GM19035 (cell line): ENCODE measurements around the gene TXNRD2.

ENCODE experiments used
- ATAC-seq: cut with Tn5 transposase; IDR thresholded peaks from one replicate; pipeline ENCODE4 v1.9.1; 2021; ENCODE audit not compliant: unreplicated experiment

Gene TXNRD2

DNA sequence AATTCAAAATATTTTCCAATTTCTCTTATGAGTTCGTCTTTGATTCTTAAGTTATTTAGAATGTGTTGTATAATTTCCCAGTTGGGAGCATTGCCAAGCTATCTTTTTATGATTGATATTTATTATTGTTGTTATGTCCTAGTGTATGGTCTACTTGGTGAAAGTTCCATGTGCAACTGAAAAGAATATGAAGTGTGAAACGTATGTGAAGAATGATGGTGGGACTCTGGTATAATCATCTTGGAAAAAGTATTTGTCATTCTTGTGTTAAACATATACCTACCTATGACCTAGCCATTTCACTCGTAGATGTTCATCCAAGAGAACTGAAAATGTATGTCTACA is 75.0 kb downstream of the TXNRD2 start:
- no peak for ATAC-seq

DNA sequence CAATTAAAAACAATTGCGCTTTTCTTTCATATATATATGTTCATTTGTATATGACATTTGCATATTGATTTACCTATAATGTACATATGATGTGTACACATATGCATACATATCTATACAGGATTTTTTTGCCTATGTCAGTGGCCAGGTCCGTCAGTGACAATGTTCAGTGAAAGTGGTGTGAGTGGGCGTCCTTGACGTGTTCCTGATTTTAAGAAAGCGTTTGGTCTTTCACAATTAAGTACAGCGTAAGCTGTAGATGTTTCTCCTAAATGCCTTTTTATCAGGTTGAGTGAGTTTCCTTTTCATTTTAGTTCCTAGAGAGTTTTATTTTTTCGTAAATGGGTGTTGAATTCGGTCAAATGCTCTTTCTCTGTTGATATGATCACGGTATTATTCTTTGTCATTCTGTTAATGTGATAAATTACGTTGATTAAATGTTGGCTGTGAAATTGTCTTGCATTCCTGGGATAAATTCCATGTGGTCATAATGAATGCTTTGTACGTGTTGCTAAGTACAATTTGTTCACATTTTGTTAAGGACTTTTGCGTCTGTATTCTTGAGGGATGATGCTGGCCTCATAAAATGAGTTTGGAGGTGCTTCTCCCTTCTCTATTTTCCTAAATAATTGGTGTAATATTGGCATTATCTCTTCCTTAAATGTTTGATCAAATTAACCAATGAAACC is 76.3 kb downstream of the TXNRD2 start:
- ATAC-seq: no peak

DNA sequence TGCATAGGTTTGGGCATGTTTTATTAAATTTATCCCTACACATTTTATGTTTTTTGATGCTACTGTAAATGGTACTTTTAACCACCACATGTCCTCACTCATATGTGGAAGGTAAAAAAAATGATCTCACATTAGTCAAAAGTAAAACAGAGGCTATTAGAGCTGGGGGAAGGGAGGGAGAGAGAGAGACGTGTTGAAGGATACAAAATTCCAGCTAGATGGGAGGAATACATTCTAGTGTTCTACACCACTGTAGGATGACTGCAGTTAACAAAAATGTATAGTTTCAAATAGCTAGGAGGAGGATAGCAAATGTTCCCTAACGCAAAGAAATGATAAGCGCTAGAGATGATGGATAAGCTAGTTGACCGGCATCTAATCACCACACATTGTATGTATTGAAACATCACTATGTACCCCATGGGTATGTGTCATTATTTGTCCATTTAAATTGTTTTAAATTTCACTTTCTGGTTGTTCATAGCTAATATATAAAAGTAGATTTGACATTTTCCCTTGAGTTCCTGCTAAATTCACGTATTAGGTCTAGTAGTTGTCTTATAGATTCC is 77.0 kb downstream of the TXNRD2 start:
- no peak for ATAC-seq

DNA sequence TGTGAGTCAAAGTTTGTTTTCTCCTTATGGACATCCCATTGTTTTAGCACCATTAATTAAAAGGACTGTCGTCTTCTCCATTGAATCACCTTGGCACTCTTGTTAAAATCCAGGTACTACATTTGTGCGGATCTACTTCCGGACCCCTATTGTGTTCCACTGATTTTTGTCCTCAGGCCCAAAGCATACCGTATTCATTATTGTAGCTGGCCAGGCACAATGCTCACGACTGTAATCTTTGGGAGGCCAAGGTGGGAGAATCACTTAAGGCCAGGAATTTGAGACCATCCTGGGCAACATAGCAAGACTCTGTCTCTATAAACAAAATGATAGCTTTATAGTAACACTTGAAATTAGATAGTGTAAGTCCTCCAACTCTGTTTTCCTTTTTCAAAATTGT is 78.0 kb downstream of the TXNRD2 start:
- ATAC-seq: no peak

DNA sequence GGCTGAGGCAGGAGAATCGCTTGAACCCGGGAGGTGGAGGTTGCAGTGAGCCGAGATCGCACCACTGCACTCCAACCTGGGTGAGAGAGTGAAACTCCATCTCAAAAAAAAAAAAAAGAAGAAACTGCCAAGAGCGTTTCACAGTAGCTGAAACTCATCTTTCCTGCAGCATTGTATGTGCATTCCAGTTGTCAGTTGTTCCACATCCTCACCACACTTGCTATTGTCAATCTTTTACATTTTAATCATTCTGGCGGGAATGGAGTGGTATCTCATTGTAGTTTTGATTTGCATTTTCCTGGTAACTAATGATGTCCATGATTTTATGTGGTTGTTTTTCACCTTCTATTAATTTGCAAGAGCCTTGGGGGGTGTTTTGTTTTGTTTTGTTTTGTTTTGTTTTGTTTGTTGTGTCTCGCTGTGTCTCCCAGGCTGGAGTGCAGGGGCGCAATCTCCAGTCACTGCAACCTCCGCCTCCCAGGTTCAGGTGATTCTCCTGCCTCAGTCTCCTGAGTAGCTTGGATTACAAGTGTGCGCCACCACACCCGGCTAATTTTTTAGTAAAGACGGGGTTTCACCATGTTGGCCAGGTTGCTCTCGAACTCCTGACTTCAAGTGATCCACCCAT is 78.9 kb downstream of the TXNRD2 start:
- ATAC-seq: no peak

DNA sequence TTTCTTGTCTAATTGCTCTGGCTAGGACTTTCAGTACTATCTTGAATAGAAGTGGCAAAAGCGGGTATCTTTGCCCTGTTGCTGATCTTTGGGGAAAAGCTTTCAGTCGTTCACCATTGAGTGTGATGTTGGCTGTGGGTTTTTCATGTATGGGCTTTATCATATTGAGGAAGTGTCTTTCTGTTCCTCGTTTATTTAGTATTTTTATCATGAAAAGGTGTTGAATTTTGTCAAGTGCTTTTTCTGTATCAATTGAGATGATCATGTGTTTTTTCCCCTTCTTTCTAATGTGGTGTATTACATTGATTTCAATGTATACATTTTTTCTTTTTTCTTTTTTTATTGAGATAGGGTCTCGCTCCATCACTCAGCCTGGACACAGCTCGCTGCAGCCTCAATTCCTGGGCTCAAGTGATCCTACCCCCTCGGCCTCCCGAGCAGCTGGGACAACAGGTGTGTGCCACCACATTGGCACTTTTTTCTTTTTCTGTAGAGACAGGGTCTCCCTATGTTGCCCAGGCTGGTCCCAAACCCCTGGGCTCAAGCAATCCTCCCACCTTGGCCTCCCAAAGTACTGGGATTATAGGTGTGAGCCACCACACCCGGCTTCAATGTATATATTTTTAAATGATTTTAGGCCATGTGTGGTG is 81.6 kb downstream of the TXNRD2 start:
- ATAC-seq: no peak

DNA sequence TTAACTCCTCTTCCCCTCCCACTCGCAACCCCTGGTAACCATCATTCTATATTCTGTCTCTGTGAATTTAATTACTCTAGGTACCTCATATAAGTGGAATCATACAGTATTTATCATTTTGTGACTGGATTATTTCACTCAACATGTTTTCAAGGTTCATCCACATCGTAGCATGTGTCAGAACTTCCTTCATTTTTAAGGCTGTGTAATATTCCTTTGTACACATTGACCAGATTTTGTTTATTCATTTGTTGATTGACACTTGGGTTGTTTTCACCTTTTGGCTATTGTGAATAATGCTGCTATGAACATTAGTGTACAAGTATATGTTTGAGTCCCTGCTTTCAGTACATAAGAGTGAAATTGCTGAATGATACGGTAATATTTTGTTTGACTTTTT is 84.2 kb downstream of the TXNRD2 start:
- no peak for ATAC-seq

DNA sequence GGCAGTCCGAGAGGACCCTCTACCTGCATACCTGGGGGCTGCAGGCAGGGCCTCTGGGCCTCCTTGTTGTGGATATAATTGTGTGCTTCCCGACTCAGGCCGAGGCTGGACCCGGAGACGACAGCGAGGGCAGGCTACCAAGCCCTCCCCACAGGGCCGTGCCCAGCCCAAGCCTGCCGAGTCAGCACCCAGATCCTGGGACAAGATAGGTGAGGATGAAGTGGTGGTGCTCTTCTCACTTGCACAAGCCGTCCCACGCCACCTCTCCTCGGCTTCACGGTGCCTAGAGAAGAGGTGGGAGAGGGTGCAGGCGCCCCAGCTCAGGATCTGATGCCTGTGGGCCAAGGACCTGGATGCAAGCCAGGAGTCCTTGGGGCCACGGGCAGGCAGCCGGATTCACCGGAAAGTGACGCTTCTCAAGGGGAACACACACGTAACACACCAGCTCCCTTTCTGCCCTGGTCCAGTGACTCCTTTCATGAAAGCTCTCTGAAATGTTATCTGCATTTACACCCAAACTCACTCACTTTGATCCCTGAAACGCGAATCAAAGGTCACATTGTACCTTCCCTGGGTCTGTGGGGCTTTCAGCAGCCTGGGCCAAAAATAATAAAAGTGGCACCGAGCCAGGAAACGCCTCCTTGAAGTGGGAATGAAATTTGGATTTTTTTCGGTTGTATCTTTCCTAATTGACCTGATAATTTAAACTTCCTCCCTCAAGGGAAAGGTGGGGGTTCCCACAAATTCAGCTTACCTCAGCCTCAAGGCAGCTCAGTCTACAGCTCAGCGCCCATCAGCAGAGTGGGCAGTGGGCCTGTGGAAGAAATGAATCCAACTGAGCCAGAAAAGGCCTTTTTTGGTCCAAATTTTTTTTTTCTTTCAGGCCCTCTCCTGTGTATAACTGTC is 85.9 kb downstream of the TXNRD2 start:
- ATAC-seq: peak; percentile 21

DNA sequence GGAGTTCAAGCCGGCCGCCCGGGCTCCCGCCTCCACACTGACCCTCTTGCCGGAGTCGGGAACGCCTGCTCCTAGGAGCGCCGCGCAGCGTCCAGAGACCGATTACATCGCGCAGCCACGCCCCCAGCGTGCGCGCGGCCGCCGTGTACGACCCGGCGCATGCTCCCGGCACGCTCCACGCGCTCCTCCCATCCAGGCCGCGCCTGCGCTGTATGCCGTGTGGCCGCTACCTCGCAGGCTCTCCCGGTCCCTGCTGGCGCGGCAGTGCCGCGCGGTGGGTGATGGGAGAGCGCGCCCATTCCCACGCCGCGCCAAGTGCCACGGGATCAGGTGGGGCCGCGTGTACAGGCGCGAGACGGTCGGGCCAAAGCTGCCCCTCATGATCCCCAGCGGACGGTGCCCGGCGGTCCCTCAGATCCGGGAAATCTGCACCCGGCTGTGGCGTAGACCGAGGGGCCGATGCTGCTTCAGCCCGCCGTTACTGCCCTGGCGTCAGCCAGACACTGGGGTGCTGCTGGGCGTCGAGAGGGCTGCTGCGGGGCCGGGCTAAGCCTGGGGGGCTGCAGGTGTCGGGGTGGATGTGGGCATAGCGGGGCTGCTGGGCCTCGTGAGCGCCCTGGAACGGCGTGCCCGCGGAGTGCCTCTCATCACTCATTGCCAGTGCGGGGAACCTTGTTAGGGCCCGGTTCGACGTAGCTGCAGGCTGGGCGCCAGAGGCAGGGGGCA is 86.7 kb downstream of the TXNRD2 start, which contains the start of the genes GNB1L and RTL10:
Gene GNB1L, minus strand, starts transcription at position 97 of the 726 bp plus-strand sequence. CDS start 33,519 bp downstream, outside the sequence.
Gene RTL10, minus strand, starts transcription at position 97 of the 726 bp plus-strand sequence. CDS start 2,613 bp downstream, outside the sequence.
- peak; percentile 83 for ATAC-seq

DNA sequence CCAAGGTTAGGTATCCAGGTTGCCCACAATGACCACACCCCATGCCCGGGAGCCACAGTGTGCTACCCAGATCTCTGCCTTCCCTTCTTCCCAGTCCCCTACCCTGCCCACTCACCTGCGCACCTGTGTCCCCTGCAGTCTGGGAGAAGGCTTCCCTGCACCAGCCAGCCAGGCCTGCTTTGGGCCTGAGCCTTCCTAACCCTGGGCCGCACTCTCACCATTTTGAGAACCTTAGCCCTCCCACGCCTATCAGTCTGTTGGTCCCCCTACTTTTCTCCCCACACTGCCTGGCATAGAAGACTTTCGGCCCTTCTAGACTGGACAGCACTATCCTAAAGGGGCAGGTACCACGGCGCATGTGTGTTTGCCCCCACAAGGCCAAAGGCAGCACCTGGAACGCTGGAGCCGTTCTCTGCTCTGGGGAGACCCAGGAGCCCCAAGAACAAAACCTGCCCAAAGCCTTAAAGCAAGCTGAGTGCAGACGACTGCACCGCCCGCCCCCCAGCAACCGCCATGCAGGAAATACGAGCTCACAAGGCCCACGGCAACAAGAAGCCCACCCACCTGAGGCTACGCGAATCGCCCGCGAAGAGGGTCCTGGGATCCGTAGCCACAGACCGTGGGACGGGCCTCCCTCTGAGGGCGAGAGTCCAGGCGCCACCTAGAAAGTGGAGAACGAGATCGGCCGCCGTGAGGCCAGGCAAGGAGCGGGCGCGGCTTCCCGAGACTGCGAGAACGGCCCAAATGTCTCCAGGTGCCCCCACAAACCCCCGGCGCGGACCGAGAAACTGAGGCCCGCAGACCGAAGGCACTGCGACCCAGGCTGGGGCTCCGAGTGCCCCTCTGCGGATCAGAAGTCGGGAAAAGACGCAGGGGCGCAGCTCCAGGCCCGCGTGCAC is 87.5 kb downstream of the TXNRD2 start:
- ATAC-seq: peak; percentile 11

DNA sequence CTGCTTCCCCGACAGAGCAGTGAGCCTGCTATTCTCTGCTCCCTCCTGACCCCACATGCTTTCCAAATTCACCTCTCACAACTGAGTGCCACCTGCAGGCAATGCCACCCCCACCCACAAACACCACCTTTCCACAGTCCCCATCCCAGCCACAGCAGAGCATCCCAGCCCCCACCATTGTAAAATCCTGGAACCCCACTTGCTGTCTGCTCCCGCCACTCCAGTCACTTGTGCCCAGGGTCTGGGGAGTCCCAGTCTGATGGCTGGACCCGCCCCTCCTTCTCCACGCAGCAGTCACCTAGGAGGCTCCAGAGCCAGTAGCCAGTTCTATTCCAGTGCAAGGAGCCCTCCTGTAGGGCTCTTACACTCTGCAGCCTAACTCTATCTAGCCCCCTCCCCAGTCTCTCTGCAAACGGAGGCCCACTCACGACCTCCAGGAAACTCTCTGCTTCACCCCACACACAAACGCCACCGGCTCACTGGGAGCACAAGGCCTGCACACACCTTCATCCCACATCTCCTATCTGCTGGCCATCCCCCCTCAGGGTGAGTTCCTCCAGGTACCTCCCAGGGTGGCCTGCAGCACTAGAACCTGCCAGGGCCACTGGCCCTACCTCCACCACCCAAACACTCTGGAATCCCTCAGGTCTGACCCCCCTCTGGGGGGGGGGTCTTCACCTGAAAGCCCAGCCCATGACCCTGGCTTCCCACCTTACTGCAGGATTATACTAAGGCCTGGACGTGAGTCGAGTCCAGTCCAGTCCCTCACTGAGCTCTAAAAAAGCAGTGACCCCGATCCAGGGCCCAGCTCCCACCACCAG is 88.3 kb downstream of the TXNRD2 start:
- ATAC-seq: no peak

DNA sequence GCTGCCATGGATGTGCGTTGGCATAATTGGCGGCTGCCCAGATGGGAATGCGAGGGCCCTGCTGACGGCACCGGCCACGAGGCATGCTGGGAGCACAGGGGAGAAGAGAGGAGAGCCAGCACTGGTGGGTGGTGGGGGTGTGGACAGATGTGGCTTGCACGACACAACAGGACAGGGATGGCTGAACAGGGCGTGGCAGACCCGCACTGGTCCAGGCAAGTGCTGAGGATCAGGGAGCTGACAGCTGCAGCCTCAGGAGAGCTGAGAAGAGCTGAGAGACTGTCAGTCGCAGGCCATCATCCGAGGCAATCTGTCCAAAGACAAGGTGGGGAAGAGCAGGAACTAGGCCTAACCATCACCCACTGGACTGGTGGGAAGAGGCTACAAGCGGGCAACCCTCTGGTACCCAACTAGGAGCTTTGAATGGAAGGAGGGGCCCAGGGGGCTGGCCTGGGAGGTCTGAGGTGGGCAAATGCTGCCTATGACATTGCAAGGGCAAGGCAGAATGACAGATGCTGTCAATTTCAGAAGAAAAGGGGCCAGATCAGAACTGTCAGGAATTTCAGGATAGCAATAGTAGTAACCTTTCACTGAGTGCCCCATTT is 89.3 kb downstream of the TXNRD2 start:
- ATAC-seq: no peak

DNA sequence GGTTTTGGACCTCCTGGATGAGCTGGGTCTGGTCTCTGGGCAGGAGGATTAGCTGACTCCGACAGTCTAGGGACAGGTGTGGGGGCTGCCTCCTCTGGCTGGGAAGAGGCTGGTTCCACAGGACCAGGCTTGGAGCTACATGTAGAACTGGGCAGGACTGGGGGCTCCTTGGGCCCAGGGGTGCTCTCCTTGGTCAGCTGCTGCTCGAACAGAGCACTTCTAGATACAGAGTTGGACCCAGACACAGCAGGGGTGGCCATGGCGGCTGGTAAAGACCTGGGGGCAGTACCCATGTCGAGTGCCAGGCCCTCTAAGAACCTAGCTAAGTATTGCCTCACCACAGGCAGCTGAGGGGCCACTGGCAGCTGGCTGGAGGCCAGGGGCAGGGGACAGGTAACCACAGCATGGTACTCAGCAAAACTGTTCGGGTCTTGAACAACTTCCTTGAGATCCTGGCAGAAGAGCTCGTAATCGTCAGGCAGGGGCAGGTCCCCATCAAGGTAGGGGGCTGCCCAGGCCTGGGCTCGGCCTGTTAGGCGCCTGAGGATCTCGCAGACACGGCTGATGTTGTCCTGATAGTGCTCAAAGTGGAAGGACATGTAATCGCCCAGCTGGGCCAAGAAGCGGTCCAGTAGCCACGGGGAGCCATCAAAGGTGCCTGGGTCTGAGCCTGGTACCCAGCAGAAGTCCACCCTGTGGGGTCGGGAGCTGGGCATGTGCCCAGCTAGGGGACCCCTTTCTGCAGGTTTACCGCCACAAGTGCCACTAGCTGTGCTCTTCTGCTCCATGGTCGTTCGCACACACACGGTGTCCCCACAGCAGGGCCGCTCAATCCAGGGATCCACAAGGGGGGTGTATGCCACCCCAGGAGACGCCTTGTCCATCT is 90.1 kb downstream of the TXNRD2 start:
- no peak for ATAC-seq

DNA sequence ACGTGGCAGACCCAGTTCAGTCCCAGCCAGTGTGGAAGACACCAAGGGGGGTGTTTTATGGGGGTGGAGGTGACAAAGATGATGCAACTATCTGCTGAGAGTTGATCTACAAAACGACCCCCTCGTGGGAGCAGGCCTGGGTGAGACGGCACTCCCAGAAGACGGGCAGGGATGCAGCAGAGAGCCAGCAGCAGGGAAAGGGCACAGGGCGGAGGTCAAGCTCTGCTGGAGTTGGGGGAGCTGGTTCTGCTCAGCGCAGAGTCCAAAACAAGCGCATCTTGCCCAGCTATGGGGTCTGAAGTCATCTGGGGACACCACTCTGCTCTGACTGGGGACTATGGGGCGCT is 90.9 kb downstream of the TXNRD2 start:
- no peak for ATAC-seq

DNA sequence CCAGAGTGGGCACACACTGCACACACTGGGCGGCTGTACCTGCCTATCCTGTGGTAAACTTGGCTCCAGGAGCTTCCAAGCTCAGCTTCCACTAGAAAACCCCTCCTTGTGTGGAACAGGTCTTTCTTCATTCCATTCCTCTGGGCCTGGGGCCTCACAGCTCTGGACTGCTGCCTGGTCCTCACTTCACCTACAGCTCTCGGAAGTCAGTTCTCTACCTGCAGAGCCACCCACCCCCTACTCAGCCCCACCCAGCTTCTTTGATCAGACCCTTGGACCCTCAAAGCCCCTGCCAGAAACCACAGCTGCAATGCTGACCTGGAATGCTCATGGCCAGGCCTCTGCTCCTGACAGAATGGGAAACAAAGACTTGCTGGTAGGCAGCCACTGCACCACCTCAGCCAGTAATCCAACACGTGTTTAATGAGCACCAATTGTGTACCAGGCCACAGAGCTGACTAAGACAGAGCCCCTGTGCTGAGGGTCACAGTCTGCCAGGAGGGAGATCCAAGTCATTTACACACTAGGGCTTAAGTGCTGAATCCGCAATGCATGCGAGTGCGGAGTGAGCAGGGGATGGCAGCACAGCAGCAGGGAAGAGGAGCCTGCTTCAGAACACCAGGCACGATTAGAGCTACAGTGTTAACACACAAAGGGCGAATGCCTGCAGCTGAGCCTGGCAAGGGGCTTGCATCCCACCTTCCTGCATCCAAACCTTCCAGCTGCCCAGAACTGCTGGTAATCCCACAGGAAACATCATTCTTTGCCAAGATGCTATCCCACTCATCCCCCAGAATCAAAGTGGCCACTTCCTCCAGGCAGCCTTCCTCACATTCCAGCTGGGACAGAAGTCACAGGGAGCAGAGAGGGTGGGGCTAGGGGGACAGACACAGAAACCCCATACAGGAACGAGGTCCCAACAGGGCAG is 91.5 kb downstream of the TXNRD2 start:
- ATAC-seq: no peak
